Liver (tissue), 3 donors: Measurements from ENCODE around the gene CRACR2A.

Experiments used
- HNF4A ChIP-seq, 2 donors: conservative IDR thresholded peaks; 2 replicates each; pipeline ENCODE4 v1.6.1; 2016; ENCODE audit warnings: antibody characterized with exemption in 2 of 2, mild to moderate bottlenecking in 2 of 2
- RAD21 ChIP-seq, 2 donors: IDR thresholded peaks; 2 replicates each; pipeline ENCODE4 v1.6.1; 2016; ENCODE audit warnings: antibody characterized with exemption in 2 of 2, mild to moderate bottlenecking in 2 of 2
- SP1 ChIP-seq: IDR thresholded peaks from 2 replicates; pipeline ENCODE4 v1.6.1; 2018; ENCODE audit warnings: antibody characterized with exemption, mild to moderate bottlenecking
- TAF1 ChIP-seq: conservative IDR thresholded peaks from 2 replicates; pipeline ENCODE4 v1.6.1; 2016; ENCODE audit warnings: antibody characterized with exemption, mild to moderate bottlenecking
- YY1 ChIP-seq: IDR thresholded peaks from 2 replicates; pipeline ENCODE4 v1.6.1; 2016; ENCODE audit warnings: antibody characterized with exemption, mild to moderate bottlenecking
- TF ChIP-seq, protein P1 (sequence below): fragments of 150-350 bp; IDR thresholded peaks from 2 replicates; pipeline ENCODE4 v1.5.1; 2017; ENCODE audit warnings: improper control_type of control experiment, low read depth, low read length; ENCODE audit not compliant: missing input control
- TF ChIP-seq, protein P2 (sequence below): IDR thresholded peaks from 2 replicates; pipeline ENCODE4 v1.6.1; 2016; ENCODE audit warnings: antibody characterized with exemption, mild to moderate bottlenecking
- TF ChIP-seq, protein P3 (sequence below): IDR thresholded peaks from 2 replicates; pipeline ENCODE4 v1.6.1; 2016; ENCODE audit warnings: antibody characterized with exemption
- donor health status: healthy.
- donor health status: healthy.

DNA sequence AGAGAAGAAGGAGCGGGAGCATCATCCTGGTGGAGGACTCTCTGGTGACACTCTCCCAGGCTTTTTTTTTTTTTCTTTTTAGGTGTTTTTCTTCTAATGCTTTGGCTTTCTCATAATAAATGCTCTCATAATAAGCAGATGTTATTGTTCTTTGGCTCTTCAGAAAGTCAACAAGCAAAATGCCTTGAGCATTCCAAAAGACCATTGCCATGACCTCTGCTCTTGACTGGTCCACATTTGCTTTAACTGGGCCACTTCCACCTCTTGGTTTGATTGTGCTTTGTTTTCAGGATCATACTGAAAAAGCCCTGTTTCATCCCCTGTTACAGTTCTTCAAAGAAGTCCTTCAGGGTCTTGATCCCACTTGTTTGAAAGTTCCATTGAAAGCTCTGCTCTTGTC is 36.9 kb downstream of the CRACR2A start:
- TF ChIP-seq, protein P1, sequence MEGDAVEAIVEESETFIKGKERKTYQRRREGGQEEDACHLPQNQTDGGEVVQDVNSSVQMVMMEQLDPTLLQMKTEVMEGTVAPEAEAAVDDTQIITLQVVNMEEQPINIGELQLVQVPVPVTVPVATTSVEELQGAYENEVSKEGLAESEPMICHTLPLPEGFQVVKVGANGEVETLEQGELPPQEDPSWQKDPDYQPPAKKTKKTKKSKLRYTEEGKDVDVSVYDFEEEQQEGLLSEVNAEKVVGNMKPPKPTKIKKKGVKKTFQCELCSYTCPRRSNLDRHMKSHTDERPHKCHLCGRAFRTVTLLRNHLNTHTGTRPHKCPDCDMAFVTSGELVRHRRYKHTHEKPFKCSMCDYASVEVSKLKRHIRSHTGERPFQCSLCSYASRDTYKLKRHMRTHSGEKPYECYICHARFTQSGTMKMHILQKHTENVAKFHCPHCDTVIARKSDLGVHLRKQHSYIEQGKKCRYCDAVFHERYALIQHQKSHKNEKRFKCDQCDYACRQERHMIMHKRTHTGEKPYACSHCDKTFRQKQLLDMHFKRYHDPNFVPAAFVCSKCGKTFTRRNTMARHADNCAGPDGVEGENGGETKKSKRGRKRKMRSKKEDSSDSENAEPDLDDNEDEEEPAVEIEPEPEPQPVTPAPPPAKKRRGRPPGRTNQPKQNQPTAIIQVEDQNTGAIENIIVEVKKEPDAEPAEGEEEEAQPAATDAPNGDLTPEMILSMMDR, result no peak
- TF ChIP-seq SP1 (no peak), YY1 (no peak), TAF1 (no peak), HNF4A (conservative IDR thresholded peaks at IDR 0.05) (no peak), RAD21 (IDR thresholded peaks at IDR 0.05) (no peak)
- TF ChIP-seq, protein P2, sequence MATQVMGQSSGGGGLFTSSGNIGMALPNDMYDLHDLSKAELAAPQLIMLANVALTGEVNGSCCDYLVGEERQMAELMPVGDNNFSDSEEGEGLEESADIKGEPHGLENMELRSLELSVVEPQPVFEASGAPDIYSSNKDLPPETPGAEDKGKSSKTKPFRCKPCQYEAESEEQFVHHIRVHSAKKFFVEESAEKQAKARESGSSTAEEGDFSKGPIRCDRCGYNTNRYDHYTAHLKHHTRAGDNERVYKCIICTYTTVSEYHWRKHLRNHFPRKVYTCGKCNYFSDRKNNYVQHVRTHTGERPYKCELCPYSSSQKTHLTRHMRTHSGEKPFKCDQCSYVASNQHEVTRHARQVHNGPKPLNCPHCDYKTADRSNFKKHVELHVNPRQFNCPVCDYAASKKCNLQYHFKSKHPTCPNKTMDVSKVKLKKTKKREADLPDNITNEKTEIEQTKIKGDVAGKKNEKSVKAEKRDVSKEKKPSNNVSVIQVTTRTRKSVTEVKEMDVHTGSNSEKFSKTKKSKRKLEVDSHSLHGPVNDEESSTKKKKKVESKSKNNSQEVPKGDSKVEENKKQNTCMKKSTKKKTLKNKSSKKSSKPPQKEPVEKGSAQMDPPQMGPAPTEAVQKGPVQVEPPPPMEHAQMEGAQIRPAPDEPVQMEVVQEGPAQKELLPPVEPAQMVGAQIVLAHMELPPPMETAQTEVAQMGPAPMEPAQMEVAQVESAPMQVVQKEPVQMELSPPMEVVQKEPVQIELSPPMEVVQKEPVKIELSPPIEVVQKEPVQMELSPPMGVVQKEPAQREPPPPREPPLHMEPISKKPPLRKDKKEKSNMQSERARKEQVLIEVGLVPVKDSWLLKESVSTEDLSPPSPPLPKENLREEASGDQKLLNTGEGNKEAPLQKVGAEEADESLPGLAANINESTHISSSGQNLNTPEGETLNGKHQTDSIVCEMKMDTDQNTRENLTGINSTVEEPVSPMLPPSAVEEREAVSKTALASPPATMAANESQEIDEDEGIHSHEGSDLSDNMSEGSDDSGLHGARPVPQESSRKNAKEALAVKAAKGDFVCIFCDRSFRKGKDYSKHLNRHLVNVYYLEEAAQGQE, result no peak
- TF ChIP-seq, protein P3, sequence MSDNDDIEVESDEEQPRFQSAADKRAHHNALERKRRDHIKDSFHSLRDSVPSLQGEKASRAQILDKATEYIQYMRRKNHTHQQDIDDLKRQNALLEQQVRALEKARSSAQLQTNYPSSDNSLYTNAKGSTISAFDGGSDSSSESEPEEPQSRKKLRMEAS, result no peak
